ENCODE measurements around the gene CFAP54. TPM values are rescaled to one million over a fixed set of nuclear protein-coding genes. Genes with fewer than 3 reads are reported as not detected.

Gene CFAP54
- polyA plus RNA-seq, 3 donors = not detected

- intact Hi-C loops (cut with micrococcal nuclease) = no loop called here
These were observed 392.2 kb downstream of the CFAP54 start for GRCh38 chr12:96881608-96882007.

GRCh38 chr12:96882862-96883261 is 393.5 kb downstream of the CFAP54 start:
- Histone ChIP-seq H3K79me2 (ENCODE audit: insufficient read depth, low read length) (no peaks in the 10 kb centered on the region), H3K36me3 (replicated peaks in 1 of 2; ENCODE audit: control insufficient read depth in 1 of 2, insufficient read depth in 2 of 2, low read length in 2 of 2) (no peaks in the 10 kb centered on the region), H3K4me3 (replicated peaks in 1 of 3; ENCODE audit: low read depth in 2 of 3, low read length in 3 of 3) (no peak overlapping the region), H2AFZ (ENCODE audit: insufficient read depth, low read depth, low read length, poor library complexity, severe bottlenecking) (no peak overlapping the region), H3K27ac (ENCODE audit: low read depth in 1 of 2, low read length in 2 of 2) (no peak overlapping the region), H3K9ac (ENCODE audit: insufficient read depth, low read length, poor library complexity, severe bottlenecking) (no peak overlapping the region), H4K20me1 (ENCODE audit: insufficient read depth, low read length) (no peaks in the 10 kb centered on the region), H3K4me2 (replicated peaks; ENCODE audit: extremely low read depth, low read length, poor library complexity, severe bottlenecking) (no peak overlapping the region), H3K27me3 (ENCODE audit: control insufficient read depth in 2 of 2, insufficient read depth in 2 of 2, low read length in 2 of 2) (no peaks in the 10 kb centered on the region), H3K4me1 (ENCODE audit: control insufficient read depth in 1 of 2, insufficient read depth in 2 of 2, low read length in 2 of 2) (no peaks in the 10 kb centered on the region), H3K9me3 (replicated peaks in 1 of 2; ENCODE audit: control insufficient read depth in 1 of 2, insufficient read depth in 1 of 2, low read length in 2 of 2) (no peaks in the 10 kb centered on the region)
- no peak for DNase-seq
- peaks cover 0 to 4% (median 0%) of the 10 kb centered on the region in 7 donors for H3K9me3 Mint-ChIP-seq
- intact Hi-C loops (cut with micrococcal nuclease) = no loop called here
- WGBS (ENCODE audit: insufficient coverage) = no CpG with 5 or more reads among the region's 2 CpGs
- TF ChIP-seq CTCF (IDR thresholded peaks at IDR 0.05) = no peak
- H3K27ac Mint-ChIP-seq = no peak overlapping the region
- no peaks in the 10 kb centered on the region for H3K36me3 Mint-ChIP-seq
- H3K4me1 Mint-ChIP-seq = no peaks in the 10 kb centered on the region
- peaks cover 1 to 2% (median 2%) of the 10 kb centered on the region in 3 donors for H3K27me3 Mint-ChIP-seq (ENCODE audit: low read depth in 3 of 3)
- H3K4me3 Mint-ChIP-seq = no peak overlapping the region

More at GRCh38 chr12:96881608-96882007, 392.2 kb downstream of the CFAP54 start:
- no peaks in the 10 kb centered on the region for H3K27me3 ChIP-seq (ENCODE audit: control insufficient read depth in 2 of 2, insufficient read depth in 2 of 2, low read length in 2 of 2)
- H3K4me2 ChIP-seq (replicated peaks; ENCODE audit: extremely low read depth, low read length, poor library complexity, severe bottlenecking) = no peak overlapping the region
- no peak overlapping the region for H2AFZ ChIP-seq (ENCODE audit: insufficient read depth, low read depth, low read length, poor library complexity, severe bottlenecking)
- Mint-ChIP-seq H3K27ac (no peak overlapping the region), H3K27me3 (ENCODE audit: low read depth in 3 of 3) (peaks cover 2 to 5% (median 4%) of the 10 kb centered on the region in 3 donors), H3K36me3 (no peaks in the 10 kb centered on the region), H3K4me1 (no peaks in the 10 kb centered on the region), H3K9me3 (peaks cover 0 to 4% (median 0%) of the 10 kb centered on the region in 7 donors), H3K4me3 (no peak overlapping the region)
- H3K36me3 ChIP-seq (replicated peaks in 1 of 2; ENCODE audit: control insufficient read depth in 1 of 2, insufficient read depth in 2 of 2, low read length in 2 of 2) = no peaks in the 10 kb centered on the region
- DNase-seq = no peak
- TF ChIP-seq CTCF (IDR thresholded peaks at IDR 0.05) = no peak
- H4K20me1 ChIP-seq (ENCODE audit: insufficient read depth, low read length) = no peaks in the 10 kb centered on the region
- no peak overlapping the region for H3K4me3 ChIP-seq (replicated peaks in 1 of 3; ENCODE audit: low read depth in 2 of 3, low read length in 3 of 3)
- H3K9me3 ChIP-seq (replicated peaks in 1 of 2; ENCODE audit: control insufficient read depth in 1 of 2, insufficient read depth in 1 of 2, low read length in 2 of 2) = no peaks in the 10 kb centered on the region
- no peak overlapping the region for H3K9ac ChIP-seq (ENCODE audit: insufficient read depth, low read length, poor library complexity, severe bottlenecking)
- H3K4me1 ChIP-seq (ENCODE audit: control insufficient read depth in 1 of 2, insufficient read depth in 2 of 2, low read length in 2 of 2) = no peaks in the 10 kb centered on the region
- no peaks in the 10 kb centered on the region for H3K79me2 ChIP-seq (ENCODE audit: insufficient read depth, low read length)
- H3K27ac ChIP-seq (ENCODE audit: low read depth in 1 of 2, low read length in 2 of 2) = no peak overlapping the region

Measured in CD14-positive monocyte (primary cell).